Neural cell (in vitro differentiated cells): ENCODE results near the gene RAP1B.

Experiments
- RAD21 ChIP-seq: fragments of 450-650 bp; conservative IDR thresholded peaks from 2 replicates; pipeline ENCODE4 v1.6.1; 2014; ENCODE audit warnings: antibody characterized with exemption, mild to moderate bottlenecking, moderate library complexity
- TF ChIP-seq, protein P1 (sequence below): fragments of 450-650 bp; IDR thresholded peaks from 2 replicates; pipeline ENCODE4 v1.5.1; 2014; ENCODE audit warnings: antibody characterized with exemption, mild to moderate bottlenecking, moderate library complexity; ENCODE audit not compliant: poor library complexity, severe bottlenecking

DNA sequence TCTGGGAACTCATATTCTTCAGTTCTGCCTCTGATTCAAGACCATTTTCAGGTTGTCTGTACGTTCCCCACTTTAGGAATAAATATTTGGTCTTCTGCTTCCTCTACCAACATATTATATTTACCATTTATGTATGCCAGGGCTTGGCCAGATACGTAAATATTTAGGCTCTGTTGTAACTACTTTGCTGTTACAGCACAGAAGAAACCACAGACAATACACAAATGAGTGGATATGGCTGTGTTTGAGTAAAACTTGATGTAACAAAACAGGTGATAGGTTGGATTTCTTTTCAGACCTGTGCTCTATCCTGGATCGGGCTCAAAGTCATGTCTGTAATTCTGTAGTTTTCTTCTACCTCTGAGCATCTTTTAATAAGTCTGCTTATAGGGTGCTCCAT is 37.5 kb downstream of the RAP1B start:
- TF ChIP-seq, protein P1, sequence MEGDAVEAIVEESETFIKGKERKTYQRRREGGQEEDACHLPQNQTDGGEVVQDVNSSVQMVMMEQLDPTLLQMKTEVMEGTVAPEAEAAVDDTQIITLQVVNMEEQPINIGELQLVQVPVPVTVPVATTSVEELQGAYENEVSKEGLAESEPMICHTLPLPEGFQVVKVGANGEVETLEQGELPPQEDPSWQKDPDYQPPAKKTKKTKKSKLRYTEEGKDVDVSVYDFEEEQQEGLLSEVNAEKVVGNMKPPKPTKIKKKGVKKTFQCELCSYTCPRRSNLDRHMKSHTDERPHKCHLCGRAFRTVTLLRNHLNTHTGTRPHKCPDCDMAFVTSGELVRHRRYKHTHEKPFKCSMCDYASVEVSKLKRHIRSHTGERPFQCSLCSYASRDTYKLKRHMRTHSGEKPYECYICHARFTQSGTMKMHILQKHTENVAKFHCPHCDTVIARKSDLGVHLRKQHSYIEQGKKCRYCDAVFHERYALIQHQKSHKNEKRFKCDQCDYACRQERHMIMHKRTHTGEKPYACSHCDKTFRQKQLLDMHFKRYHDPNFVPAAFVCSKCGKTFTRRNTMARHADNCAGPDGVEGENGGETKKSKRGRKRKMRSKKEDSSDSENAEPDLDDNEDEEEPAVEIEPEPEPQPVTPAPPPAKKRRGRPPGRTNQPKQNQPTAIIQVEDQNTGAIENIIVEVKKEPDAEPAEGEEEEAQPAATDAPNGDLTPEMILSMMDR, result no peak
- no peak for TF ChIP-seq RAD21
